IPS DF 6.9 (cell line): ENCODE measurements around the gene NCLN.
"Not testable (repeated sequence)": the region's sequence is repeated elsewhere in the genome, so short reads cannot be mapped to it uniquely, and the experiment has no call there.

Experiments used
- DNase-seq: peaks from one replicate; pipeline ENCODE4 v3.0.0-alpha.2; 2013; ENCODE audit warnings: low read depth, low spot score
- H3K27ac ChIP-seq: one replicate; pipeline ENCODE4 v1.5.1; 2013; ENCODE audit warnings: low read length, control low read depth
- H3K27me3 ChIP-seq: 2 replicates; pipeline ENCODE4 v1.6.1; 2013; ENCODE audit warnings: mild to moderate bottlenecking, low read length; ENCODE audit not compliant: control insufficient read depth, insufficient read depth
- H3K36me3 ChIP-seq: 2 replicates; pipeline ENCODE4 v1.6.1; 2013; ENCODE audit warnings: low read length; ENCODE audit not compliant: control insufficient read depth, insufficient read depth
- H3K4me1 ChIP-seq: 2 replicates; pipeline ENCODE4 v1.6.1; 2013; ENCODE audit warnings: low read length; ENCODE audit not compliant: control insufficient read depth, insufficient read depth
- H3K4me3 ChIP-seq: 2 replicates; pipeline ENCODE4 v1.5.1; 2013; ENCODE audit warnings: mild to moderate bottlenecking, low read length
- H3K9me3 ChIP-seq: 2 replicates; pipeline ENCODE4 v1.6.1; 2013; ENCODE audit warnings: low read length, inconsistent platforms; ENCODE audit not compliant: control insufficient read depth, insufficient read depth
- WGBS: extraction: QIAGEN DNeasy Blood & Tissue Kit; methylation state at CpG from one replicate; pipeline ENCODE4 v1.1.7; 2013; ENCODE audit warnings: mixed read lengths, missing lambda C conversion rate; ENCODE audit not compliant: insufficient read length, insufficient coverage; 5-methylcytosine and 5-hydroxymethylcytosine counted together

NCLN gene

DNA sequence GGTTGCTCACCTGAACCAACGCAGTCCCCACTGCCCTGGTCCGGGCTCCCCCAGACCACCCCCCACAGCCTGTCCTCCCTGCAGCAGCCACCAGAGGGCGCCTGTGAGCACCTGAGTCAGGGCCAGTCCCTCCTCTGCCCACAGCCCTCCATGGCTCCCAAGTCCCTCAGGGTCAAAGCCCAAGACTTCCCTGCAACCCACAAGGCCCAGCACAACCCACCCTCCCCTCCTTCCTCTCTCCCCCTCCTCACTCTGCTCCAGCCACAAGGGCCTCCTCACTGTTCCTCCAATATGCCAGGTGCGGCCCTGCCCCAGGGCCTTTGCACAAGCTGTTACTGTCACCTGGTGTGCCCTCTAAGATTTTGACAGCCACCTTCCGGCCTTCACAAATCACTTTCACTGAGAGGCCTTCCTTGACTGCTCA, 39.0 kb upstream of the NCLN start:
- no peaks in the 10 kb centered on the region; the same call in 1 of the 2 replicates for H3K4me1 ChIP-seq
- WGBS: no CpG with 5 or more reads among the region's 5 CpGs

DNA sequence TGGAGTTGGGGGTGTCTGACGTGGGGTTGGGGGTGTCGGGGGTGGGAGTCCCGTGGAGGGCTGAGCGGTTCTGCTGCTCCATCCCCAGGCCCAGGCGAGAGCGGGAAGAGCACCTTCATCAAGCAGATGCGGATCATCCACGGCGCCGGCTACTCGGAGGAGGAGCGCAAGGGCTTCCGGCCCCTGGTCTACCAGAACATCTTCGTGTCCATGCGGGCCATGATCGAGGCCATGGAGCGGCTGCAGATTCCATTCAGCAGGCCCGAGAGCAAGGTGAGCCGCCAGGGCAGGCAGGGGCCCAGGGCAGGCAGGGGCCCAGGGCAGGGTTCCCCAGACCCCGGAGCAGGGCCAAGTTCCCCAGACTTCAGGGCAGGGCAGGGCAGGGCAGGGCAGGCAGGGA, 37.2 kb upstream of the NCLN start:
- Histone ChIP-seq H3K36me3 (no peaks in the 10 kb centered on the region), H3K27me3 (no peaks in the 10 kb centered on the region), H3K4me3 (no peak overlapping the region), H3K27ac (no peak overlapping the region), H3K9me3 (no peaks in the 10 kb centered on the region), H3K4me1 (no peaks in the 10 kb centered on the region; the same call in 1 of the 2 replicates)
- no CpG with 5 or more reads among the region's 20 CpGs for whole genome bisulfite sequencing
- no peak for DNase-seq

More for the DNA sequence above, 39.0 kb upstream of the NCLN start:
- Histone ChIP-seq H3K27ac (no peak overlapping the region), H3K9me3 (no peaks in the 10 kb centered on the region), H3K36me3 (no peaks in the 10 kb centered on the region), H3K4me3 (no peak overlapping the region), H3K27me3 (no peaks in the 10 kb centered on the region)
- no peak for DNase-seq

DNA sequence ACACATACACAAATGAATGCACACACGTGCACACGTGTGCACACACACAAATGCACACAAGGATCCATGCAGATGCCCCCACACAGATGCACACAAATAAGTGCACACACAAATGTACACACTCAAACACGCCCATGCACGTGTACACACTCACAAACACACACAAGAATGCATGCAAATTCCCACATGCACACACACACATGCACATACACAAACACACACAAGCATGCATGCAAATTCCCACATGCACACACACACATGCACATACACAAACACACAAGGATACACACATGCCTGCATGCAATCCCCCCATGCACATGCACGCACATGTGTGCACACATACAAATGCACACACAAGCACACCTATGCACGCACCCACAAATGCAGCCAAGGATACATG, 36.6 kb upstream of the NCLN start:
- no peak overlapping the region for H3K4me3 ChIP-seq
- no peaks in the 10 kb centered on the region for H3K27me3 ChIP-seq
- H3K9me3 ChIP-seq: no peaks in the 10 kb centered on the region
- H3K4me1 ChIP-seq: no peaks in the 10 kb centered on the region; the same call in 1 of the 2 replicates
- no peaks in the 10 kb centered on the region for H3K36me3 ChIP-seq
- DNase-seq: no peak
- WGBS: no CpG with 5 or more reads among the region's 6 CpGs
- no peak overlapping the region for H3K27ac ChIP-seq

DNA sequence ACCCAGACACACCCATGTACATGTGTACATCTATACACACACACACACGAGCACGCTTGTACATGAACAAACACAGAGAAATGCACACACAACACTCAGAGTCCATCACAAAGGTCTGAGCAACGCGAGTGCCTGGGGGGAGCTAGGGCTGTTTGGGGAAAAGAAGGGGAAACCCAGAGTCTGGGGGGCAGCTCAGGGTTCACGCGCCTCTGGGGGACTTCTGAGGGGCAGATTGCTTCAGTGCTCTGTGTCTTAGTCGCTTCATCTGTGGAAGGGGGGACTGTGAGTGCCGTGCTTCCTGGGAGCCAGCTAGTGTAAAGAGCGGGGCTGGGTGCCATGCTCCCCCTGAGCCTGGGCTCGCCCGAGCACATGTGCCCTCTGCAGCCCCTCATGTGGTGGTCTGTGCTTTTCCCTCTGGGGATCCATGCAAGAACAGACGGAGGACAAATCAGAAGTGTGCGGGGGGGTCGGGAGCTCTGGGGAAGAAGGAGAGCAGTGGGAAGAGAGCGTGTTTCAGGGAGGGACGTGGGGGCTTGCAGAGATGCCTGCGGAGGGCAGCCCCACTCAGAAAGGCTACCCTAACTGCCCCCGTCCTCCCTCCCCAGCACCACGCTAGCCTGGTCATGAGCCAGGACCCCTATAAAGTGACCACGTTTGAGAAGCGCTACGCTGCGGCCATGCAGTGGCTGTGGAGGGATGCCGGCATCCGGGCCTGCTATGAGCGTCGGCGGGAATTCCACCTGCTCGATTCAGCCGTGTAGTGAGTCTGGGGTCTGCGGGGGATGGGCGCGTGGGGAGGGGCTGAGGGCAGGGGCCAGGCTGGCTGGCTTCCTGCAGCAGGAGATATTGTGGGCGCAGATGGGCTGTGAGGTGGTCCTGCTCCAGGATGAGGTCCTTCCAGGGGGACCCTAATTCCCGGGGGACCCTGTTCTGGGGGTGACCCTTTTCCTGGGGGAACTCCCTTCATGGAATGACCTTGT, 35.9 kb upstream of the NCLN start:
- Histone ChIP-seq H3K27me3 (no peaks in the 10 kb centered on the region), H3K27ac (no peak overlapping the region), H3K9me3 (no peaks in the 10 kb centered on the region), H3K4me1 (no peaks in the 10 kb centered on the region; the same call in 1 of the 2 replicates), H3K4me3 (no peak overlapping the region), H3K36me3 (no peaks in the 10 kb centered on the region)
- WGBS: no CpG with 5 or more reads among the region's 35 CpGs
- no peak for DNase-seq

DNA sequence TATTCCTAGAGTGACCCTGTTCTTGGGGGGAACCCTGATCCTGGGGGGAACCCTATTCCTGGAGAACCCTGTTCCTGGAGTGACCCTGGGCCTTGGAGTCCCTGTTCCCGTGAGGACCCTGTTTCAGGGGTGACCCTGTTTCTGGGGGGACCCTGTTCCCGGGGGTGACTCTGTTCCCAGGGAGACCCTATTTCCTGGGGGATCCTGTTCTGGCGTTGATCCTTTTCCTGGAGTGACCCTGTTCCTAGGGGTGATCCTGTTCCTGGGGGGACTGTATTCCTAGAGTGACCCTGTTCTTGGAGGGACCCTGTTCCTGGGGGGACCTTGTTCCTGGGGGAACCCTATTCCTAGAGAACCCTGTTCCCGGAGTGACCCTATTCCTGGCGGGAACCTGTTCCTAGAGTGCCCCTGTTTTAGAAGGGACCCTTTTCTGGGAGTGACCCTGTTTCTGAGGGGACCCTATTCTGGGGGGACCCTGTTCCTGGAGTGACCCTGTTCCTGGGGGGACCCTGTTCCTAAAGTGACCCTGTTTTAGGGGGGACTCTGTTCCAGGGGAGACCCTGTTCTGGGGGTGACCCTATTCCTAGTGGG, 34.9 kb upstream of the NCLN start:
- no CpG with 5 or more reads among the region's 5 CpGs for WGBS
- DNase-seq: no peak
- Histone ChIP-seq H3K36me3 (no peaks in the 10 kb centered on the region), H3K4me1 (no peaks in the 10 kb centered on the region; the same call in 1 of the 2 replicates), H3K4me3 (no peak overlapping the region), H3K9me3 (no peaks in the 10 kb centered on the region), H3K27ac (no peak overlapping the region), H3K27me3 (no peaks in the 10 kb centered on the region)

DNA sequence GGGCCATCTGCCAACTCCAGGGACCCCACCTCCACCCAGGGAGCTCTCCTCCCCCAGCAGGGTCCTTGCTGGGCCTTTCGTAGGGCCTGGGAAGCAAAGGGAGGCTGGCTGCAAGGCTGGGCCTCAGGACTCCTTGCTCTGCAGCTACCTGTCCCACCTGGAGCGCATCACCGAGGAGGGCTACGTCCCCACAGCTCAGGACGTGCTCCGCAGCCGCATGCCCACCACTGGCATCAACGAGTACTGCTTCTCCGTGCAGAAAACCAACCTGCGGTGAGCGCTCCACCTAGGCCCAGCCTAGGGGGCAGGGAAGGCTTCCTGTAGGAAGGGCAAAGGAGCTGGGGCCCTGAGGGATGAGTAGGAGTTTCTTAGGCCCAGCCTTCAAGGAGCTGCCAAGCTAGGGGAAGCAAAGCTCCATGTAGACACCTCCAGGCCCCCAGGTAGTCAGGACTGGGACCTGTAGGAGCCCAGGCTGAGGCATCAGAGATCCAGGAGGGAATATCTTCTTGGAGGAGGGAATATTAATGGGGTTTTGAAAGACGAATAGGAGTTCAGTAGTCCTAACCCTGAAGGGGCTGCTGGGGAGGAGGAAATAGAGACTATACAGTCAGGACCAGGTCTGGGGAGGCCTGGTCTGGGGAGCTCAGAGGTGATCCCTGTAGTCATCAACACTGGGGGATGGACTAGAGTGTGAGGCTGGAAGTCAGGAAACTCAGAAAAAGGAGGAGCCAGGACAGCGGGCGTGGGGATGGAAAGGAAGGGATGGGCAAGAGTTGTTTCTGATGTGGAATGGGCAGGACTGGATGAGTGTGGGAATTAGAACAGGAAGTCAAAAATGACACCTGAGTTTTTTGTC, 33.9 kb upstream of the NCLN start:
- Histone ChIP-seq H3K4me1 (peaks cover 1% of the 10 kb centered on the region; the same call in 1 of the 2 replicates), H3K4me3 (no peak overlapping the region), H3K36me3 (no peaks in the 10 kb centered on the region), H3K9me3 (no peaks in the 10 kb centered on the region), H3K27ac (no peak overlapping the region), H3K27me3 (no peaks in the 10 kb centered on the region)
- no peak for DNase-seq
- no CpG with 5 or more reads among the region's 14 CpGs for WGBS

DNA sequence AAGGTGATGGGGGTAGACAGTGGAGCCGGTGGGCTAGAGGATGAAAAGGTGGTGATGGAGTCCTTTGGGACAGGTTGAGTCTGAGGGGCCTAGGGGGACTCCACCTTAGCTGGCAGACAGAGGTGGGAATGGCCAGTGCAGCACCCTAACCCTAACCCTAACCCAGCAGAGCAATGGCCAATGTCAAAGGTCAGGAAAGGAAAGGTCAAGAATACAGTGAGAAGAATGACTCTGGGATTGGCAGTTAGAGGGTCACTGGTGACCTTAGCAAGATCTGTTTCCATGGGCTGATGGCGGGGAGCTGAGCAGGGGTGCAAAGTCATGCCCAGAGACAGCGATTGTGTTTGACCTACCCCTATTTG, 33.3 kb upstream of the NCLN start:
- no peaks in the 10 kb centered on the region for H3K9me3 ChIP-seq
- H3K27ac ChIP-seq: no peak overlapping the region
- H3K27me3 ChIP-seq: no peaks in the 10 kb centered on the region
- no peaks in the 10 kb centered on the region for H3K36me3 ChIP-seq
- no peak for DNase-seq
- no CpG with 5 or more reads among the region's 3 CpGs for WGBS
- peaks cover 1% of the 10 kb centered on the region; the same call in 1 of the 2 replicates for H3K4me1 ChIP-seq
- H3K4me3 ChIP-seq: no peak overlapping the region

DNA sequence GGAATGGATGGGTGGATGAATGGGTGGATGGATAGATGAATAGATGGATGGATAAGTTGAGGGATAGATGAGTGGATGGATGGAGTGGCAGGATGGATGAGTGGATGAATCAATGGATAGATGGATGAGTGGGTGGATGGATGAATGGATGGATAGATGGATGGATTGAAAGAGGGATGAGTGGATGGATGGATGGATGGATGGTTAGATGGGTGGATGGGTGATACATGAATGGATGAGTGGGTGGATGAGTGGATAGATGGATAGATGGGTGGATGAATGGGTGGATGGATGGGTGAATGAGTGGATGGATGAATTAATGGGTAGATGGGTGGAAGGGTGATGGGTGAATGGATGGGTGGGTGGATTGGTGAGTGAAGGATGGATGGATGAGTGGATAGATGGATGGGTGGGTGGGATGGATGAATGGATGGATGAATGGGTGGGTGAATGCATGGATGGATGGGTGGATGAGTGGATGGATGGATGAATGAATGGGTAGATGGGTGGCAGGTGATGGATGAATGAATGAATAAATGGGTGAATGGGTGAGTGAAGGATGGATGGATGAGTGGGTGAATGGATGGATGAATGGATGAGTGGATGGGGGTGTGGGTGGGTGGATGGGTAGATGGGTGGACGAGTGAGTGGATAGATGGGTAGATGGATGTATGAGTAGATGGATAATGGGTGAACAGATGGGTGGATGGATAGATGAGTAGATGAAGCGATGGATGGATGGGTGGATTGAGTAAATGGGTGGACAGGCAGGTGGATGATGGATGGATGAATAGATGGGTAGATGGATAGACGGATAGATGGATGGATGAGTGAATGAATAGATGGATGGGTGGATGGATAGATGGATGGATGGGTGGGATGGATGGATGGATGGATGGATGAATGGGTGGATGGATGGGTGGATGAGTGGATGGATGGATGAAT, 32.2 kb upstream of the NCLN start:
- H3K27ac ChIP-seq: no peak overlapping the region
- H3K4me3 ChIP-seq: no peak overlapping the region
- H3K9me3 ChIP-seq: no peaks in the 10 kb centered on the region
- H3K27me3 ChIP-seq: no peaks in the 10 kb centered on the region
- WGBS: 100% methylated on average over 2 of the region's 3 CpGs
- peaks cover 1% of the 10 kb centered on the region; the same call in 1 of the 2 replicates for H3K4me1 ChIP-seq
- no peak for DNase-seq
- H3K36me3 ChIP-seq: no peaks in the 10 kb centered on the region

DNA sequence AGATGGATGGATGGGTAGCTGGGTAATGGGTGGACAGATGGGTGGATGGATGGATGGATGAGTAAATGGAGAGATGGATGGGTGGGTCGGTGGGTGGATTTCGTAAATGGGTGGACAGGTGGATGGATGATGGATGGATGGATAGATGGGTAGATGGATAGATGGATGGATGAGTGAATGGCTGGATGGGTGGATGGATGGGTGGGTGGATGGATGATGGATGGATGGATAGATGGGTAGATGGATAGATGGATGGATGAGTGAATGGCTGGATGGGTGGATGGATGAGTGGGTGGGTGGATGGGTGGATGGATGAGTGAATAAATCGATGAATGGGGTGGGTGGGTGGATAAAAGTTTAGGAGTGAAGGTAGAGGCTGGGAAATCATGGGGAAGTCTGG, 31.3 kb upstream of the NCLN start:
- 100% methylated on average over 3 of the region's 3 CpGs for WGBS
- not testable (repeated sequence) for H3K4me3 ChIP-seq, H3K36me3 ChIP-seq, H3K27me3 ChIP-seq, H3K9me3 ChIP-seq, H3K4me1 ChIP-seq, DNase-seq, H3K27ac ChIP-seq
